Kidney (tissue), 14 donors: ENCODE data around the gene KRT35. TPM values are rescaled to one million over a fixed set of nuclear protein-coding genes. Genes with fewer than 3 reads are reported as not detected.

Source experiments
- DNase-seq, 5 donors: peaks; one replicate each; pipeline ENCODE4 v3.0.0-alpha.2; 2013 to 2020
- FAIRE-seq: peaks from 2 replicates; lab custom pipeline; 2012; peaks lifted over from hg19 to GRCh38; lab: Jason Lieb, UNC
- H3K27ac ChIP-seq, 2 donors: one replicate each; pipeline ENCODE4 v1.7.0; 2013; ENCODE audit warnings: low read depth in 2 of 2, low read length in 2 of 2, inconsistent platforms in 1 of 2
- H3K27me3 ChIP-seq: one replicate; pipeline ENCODE4 v1.7.1; 2013; ENCODE audit warnings: low read length, inconsistent platforms; ENCODE audit not compliant: control insufficient read depth, insufficient read depth
- H3K36me3 ChIP-seq, 3 donors: one replicate each; pipeline versions ENCODE4 v1.7.0 to v1.7.1; 2013; ENCODE audit warnings: low read length in 3 of 3, control low read depth in 1 of 3, inconsistent platforms in 1 of 3; ENCODE audit not compliant: insufficient read depth in 3 of 3, control insufficient read depth in 2 of 3
- H3K4me1 ChIP-seq, 3 donors: one replicate each; pipeline versions ENCODE4 v1.7.0 to v1.7.1; 2013; ENCODE audit warnings: low read length in 3 of 3, inconsistent platforms in 1 of 3, low read depth in 1 of 3; ENCODE audit not compliant: control insufficient read depth in 2 of 3, insufficient read depth in 2 of 3
- H3K4me3 ChIP-seq, 3 donors: one replicate each; pipeline versions ENCODE4 v1.7.0 to v1.8.1; 2013; ENCODE audit warnings: low read length in 3 of 3, control low read depth in 1 of 3, inconsistent platforms in 1 of 3
- H3K9ac ChIP-seq, 3 donors: one replicate each; pipeline versions ENCODE4 v1.7.0 to v1.7.1; 2013; ENCODE audit warnings: low read length in 3 of 3, control low read depth in 1 of 3, inconsistent platforms in 1 of 3
- H3K9me3 ChIP-seq, 3 donors: one replicate each; pipeline versions ENCODE4 v1.7.0 to v1.7.1; 2013; ENCODE audit warnings: low read length in 3 of 3, control low read depth in 1 of 3, inconsistent platforms in 1 of 3; ENCODE audit not compliant: control insufficient read depth in 2 of 3, insufficient read depth in 1 of 3
- CTCF ChIP-seq: IDR thresholded peaks from 3 replicates; pipeline ENCODE4 v1.5.1; 2012; ENCODE audit warnings: mild to moderate bottlenecking, moderate library complexity, borderline replicate concordance; ENCODE audit not compliant: insufficient read depth; ENCODE audit errors: extremely low read depth
- intact Hi-C: fragments of 100-400 bp; cut with DNase I; formaldehyde crosslinking; loops from one replicate; pipeline ENCODE4 v1.11.1; 2022
- polyA plus RNA-seq: library from polyadenylated mRNA; stranded (reverse); fragments of 350-450 nt; fragmentation: Illumina TruSeq; extraction: RNeasy Lipid Tissue Mini Kit (QIAGEN cat#74804); gene quantifications from one replicate; pipeline ENCODE4 v1.2.3, GENCODE V29; 2014; ENCODE audit warnings: low read depth, low replicate concordance; ENCODE audit not compliant: insufficient read depth
- total RNA-seq: library from RNA; stranded (reverse); fragmentation: NEBNext Ultra II Directional; extraction: Animal tissue kit (Norgen Biotek cat#: 25700); gene quantifications from one replicate; pipeline ENCODE4 v1.2.1, GENCODE V29; 2021
- donor health status: control.
- donor health status: control.
- donor health status: control.
- donor health status: control.
- donor health status: control.
- donor health status: DM: yes; HTN: yes; CAD: no.
- donor health status: Normal renal cell carcinoma (clear cell type).

Gene KRT35
- total and polyA plus RNA-seq, 2 donors from 2014 or later: not detected

- Histone ChIP-seq H3K36me3 (no peaks in the 10 kb centered on the region), H3K4me1 (no peaks in the 10 kb centered on the region), H3K4me3 (no peak overlapping the region), H3K27ac (no peak overlapping the region), H3K9me3 (no peaks in the 10 kb centered on the region), H3K27me3 (no peaks in the 10 kb centered on the region), H3K9ac (no peak overlapping the region)
- DNase-seq (no peak), FAIRE-seq (no peak)
- intact Hi-C loops: no loop called here
- no peak for TF ChIP-seq CTCF
These were observed 41.6 kb downstream of the KRT35 start for GRCh38 chr17:41439375-41439774.

GRCh38 chr17:41437769-41438168, 43.2 kb downstream of the KRT35 start:
- Histone ChIP-seq H3K4me3 (no peak overlapping the region), H3K9ac (no peak overlapping the region), H3K27ac (no peak overlapping the region), H3K27me3 (no peaks in the 10 kb centered on the region), H3K9me3 (no peaks in the 10 kb centered on the region), H3K4me1 (no peaks in the 10 kb centered on the region), H3K36me3 (no peaks in the 10 kb centered on the region)
- TF ChIP-seq CTCF: no peak
- DNase-seq (no peak), FAIRE-seq (no peak)
- intact Hi-C loops: no loop called here

GRCh38 chr17:41437254-41437653, 43.7 kb downstream of the KRT35 start:
- no peaks in the 10 kb centered on the region for H3K9me3 ChIP-seq
- no peak overlapping the region for H3K27ac ChIP-seq
- H3K36me3 ChIP-seq: no peaks in the 10 kb centered on the region
- H3K27me3 ChIP-seq: no peaks in the 10 kb centered on the region
- TF ChIP-seq CTCF: no peak
- DNase-seq: no peak
- H3K9ac ChIP-seq: no peak overlapping the region
- no peak overlapping the region for H3K4me3 ChIP-seq
- FAIRE-seq: no peak
- intact Hi-C loops: no loop called here
- no peaks in the 10 kb centered on the region for H3K4me1 ChIP-seq

- no peaks in the 10 kb centered on the region for H3K36me3 ChIP-seq
- no peaks in the 10 kb centered on the region for H3K4me1 ChIP-seq
- no peaks in the 10 kb centered on the region for H3K9me3 ChIP-seq
- intact Hi-C loops: no loop called here
- no peak for TF ChIP-seq CTCF
- no peak overlapping the region for H3K4me3 ChIP-seq
- DNase-seq: peak in 1 of 5 donors; percentile 21
- H3K27me3 ChIP-seq: no peaks in the 10 kb centered on the region
- H3K9ac ChIP-seq: no peak overlapping the region
- no peak for FAIRE-seq
- H3K27ac ChIP-seq: no peak overlapping the region
These were observed 46.5 kb downstream of the KRT35 start for GRCh38 chr17:41434415-41434814.
